AG08396 (cell line): ENCODE results near the gene CUEDC2.
"Not testable (repeated sequence)": the region's sequence is repeated elsewhere in the genome, so short reads cannot be mapped to it uniquely, and the experiment has no call there.

Experiments used
- DNase-seq: peaks from one replicate; pipeline ENCODE4 v3.0.0; 2012; ENCODE audit warnings: low spot score, mixed read lengths

The CUEDC2 gene

DNA sequence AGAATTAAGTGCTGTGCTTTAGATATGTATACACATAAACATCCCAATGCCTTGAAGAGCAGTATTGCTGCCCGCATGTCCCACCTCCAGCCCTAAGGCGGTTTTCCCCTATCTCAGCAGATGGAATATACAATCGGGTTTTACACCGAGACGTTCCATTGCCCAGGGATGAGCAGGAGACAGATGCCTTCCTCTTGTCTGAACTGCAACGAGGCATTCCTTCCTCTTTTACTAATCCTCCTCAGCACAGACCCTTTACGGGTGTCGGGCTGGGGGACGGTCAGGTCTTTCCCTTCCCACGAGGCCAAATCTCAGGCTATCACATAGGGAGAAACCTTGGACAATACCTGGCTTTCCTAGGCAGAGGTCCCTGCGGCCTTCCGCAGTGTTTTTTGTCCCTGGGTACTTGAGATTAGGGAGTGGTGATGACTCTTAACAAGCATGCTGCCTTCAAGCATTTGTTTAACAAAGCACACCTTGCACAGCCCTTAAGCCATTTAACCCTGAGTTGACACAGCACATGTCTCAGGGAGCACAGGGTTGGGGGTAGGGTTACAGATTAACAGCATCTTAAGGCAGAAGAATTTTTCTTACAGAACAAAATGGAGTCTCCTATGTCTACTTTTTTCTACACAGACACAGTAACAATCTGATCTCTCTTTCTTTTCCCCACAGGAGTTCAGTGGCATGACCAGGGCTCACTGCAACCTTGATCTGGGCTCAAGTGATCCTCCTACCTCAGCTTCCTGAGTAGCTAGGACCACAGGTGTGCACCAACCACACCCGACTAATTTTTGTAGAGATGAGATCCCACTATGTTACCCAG lies 22.5 kb upstream of the CUEDC2 start:
- DNase-seq, result not testable (repeated sequence)

DNA sequence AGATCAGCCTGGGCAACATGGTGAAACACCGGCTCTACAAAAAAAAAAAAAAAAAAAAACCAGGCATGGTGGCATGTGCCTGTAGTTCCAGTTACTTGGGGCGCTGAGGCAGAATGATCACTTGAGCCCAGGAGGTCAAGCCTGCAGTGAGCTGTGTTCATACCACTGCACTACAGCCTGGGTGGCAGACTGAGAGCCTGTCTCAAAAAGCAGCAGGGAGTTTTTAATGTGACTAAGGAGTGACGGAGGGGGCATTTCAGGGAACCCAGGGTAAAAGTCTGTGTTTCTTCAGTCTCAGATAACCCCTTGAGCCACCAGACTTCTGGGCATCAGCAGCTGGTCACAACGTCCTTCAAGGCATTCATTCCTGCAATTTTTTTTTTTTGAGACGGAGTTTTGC lies 21.1 kb upstream of the CUEDC2 start:
- DNase-seq, result no peak

DNA sequence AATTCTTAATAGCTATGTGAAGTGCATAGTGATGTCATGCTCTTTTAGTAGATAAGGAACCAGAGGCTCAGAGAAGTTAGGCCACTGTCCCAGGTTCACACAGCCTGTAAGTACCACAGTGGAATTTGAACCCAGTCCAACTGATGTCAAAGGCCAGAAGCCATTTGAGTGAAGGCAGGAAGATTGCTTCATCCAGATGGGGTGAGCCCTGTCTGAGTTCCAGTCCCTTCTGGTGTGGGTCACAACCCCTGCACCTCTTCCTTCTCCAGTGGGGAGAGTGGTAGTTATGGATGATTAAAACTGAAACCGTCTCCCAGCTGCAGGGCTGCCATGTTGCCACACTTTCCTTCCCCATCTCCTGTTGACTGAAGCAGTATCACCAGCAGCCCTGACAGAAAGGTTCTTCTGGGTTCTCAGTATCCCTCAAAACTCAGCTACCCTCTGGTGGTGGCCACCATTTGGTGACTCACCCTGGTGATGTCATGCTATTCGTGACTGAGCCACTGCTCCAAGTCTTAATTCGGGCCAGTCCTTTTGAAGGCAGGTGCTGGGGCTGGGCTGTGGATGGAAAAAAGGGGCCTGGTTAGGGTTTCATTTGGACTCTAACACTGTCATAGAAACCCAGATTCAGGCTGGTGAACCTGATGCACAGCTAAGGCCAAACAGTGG lies 20.4 kb upstream of the CUEDC2 start:
- peak; percentile 78 for DNase-seq

- no peak for DNase-seq
Measured at GRCh38 chr10:102451105-102451969, 19.0 kb upstream of the CUEDC2 start, which contains the start of gene C10orf95. Gene C10orf95, minus strand, starts transcription at chr10:102451543. Its CDS starts 450 bp downstream, at chr10:102451093.

GRCh38 chr10:102450374-102451104 lies 18.2 kb upstream of the CUEDC2 start:
- DNase-seq, result peak; percentile 91

- DNase-seq, result no peak
Measured at GRCh38 chr10:102450124-102450373, 17.7 kb upstream of the CUEDC2 start.

DNA sequence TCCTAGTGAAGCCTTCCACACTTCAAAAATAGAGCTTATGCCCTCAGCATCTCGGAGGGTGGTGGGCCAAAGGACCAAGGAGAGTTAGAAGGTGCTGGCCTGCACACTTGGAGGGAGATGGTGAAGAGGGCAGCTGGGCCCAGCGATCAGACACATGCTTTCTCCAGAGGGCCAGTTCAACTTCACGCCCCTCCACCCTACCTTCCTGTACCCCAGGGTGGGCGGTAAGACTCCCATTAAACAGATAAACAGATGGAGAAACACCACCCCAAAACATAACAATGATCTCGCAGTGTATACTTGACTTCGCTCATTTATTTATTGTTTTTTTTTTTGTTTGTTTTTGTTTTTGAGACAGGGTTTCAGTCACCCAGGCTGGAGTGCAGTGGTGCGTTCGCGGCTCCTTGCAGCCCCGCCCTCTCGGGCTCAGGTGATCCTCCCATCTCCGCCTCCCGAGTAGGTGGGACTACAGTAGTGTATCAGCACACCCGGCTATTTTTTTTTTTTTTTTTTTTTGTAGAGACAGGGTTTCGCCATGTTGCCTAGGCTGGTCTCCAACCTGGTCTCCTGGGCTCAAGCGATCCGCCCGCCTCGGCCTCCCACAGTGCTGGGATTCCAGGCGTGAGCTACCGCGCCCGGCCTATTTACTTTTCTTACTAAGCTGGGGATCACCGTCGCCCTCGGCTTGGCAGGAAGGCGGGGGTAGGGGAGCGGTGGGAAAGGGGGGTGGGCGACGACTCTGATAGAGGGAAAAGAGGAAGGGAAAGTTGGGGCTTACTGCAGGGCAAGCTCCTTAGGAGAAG lies 17.1 kb upstream of the CUEDC2 start:
- no peak for DNase-seq

- no peak for DNase-seq
Measured at GRCh38 chr10:102444851-102445250, 12.5 kb upstream of the CUEDC2 start.

- DNase-seq, result no peak
Measured at GRCh38 chr10:102438374-102438773, 6.0 kb upstream of the CUEDC2 start.

DNA sequence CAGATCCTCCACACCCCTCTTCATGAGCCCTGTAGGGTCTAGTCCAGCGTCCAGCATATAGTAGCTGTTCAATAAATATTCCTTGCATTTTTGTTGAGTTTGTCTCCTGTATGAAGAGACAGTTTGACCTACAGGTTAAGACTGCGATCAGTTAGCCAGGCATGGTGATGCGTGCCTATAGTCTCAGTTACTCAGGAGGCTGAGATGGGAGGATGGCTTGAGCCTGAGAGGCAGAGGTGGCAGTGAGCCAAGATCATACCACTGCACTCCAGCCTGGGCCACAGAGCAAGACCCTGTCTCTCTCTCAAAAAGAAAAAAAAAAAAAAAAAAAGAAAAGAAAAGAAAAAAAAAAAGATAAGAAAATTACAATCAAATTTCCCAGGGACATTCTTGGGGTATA lies 5.1 kb upstream of the CUEDC2 start:
- no peak for DNase-seq

DNA sequence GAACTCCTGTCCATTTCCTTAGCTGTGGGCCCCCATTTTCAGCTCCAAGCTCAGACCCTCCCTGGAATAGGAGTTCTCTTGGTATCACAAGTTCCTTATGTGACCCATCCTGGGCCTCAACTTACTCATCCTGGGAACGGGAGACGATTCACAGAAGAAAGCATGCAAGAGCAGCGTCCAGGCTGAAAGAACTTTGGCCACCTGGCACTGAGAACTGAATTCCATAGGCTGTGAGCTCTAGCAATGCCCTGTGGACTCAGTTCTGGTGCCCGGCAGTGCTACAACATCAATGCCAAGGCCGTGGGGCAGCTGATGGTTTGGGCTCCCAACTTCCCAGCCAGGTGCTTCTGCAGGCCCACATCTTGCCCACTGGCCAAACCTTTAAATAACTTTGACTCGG lies 3.9 kb upstream of the CUEDC2 start:
- DNase-seq, result no peak

- no peak for DNase-seq
Measured at GRCh38 chr10:102435529-102436233, 3.3 kb upstream of the CUEDC2 start.

- DNase-seq, result no peak
Measured at GRCh38 chr10:102435133-102435497, 2.7 kb upstream of the CUEDC2 start.

GRCh38 chr10:102434394-102435132 lies 2.2 kb upstream of the CUEDC2 start:
- DNase-seq, result no peak

- no peak for DNase-seq
Measured at GRCh38 chr10:102433619-102434046, 1.3 kb upstream of the CUEDC2 start.

GRCh38 chr10:102431452-102432124 lies 786 bp downstream of the CUEDC2 start:
- peak; percentile 46 for DNase-seq

DNA sequence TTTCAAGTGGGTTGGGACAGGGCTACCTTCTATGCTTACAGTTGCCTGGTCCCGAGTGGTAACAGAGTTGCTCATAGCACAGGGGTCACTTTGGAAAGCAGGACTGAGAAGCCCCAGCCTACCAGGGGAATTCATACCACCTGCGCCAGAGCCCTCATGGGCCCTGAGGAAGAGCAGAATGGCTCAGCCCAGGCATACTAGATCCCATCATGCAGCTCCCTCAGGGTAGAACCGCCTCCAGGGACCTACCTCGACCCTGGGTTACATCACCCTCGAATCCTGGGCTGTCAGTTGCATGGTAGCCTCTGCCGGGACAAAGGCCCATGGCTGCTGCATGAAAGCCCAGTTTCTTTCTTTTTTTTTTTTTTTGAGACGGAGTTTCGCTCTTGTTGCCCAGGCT lies 2.9 kb downstream of the CUEDC2 start:
- DNase-seq, result no peak

- no peak for DNase-seq
Measured at GRCh38 chr10:102426803-102427287, 5.5 kb downstream of the CUEDC2 start.

DNA sequence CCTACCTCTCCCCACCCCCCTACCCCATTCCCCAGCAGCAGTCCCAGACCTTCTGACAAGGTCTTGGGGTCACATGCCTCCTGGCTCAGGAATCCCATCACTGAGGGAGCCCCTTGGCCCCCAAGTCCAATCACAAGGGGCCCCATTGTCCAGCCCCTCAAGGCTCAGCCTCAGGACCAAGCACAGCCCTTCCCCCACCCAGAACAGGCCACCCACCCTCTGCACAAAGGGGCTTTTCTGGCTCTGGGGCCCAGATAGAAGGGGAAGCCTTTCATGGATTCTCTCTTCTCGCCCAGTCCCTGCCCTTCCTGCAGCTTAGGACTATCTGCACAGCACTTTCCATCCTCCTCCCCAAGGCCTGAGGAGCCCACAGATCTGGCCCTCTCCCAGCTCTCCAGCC lies 6.9 kb downstream of the CUEDC2 start:
- DNase-seq, result no peak
